Subcutaneous preadipocyte (primary cell): Measurements from ENCODE around the gene ALX4. TPM values are rescaled to one million over a fixed set of nuclear protein-coding genes. Genes with fewer than 3 reads are reported as not detected.

Experiments used
- total RNA-seq: library from RNA; depleted of rRNA; stranded (reverse); fragments of >200 nt; gene quantifications from 2 replicates; pipeline ENCODE4 v1.2.3, GENCODE V29; 2012

The ALX4 gene
- total RNA-seq = not detected in 2 replicates

DNA sequence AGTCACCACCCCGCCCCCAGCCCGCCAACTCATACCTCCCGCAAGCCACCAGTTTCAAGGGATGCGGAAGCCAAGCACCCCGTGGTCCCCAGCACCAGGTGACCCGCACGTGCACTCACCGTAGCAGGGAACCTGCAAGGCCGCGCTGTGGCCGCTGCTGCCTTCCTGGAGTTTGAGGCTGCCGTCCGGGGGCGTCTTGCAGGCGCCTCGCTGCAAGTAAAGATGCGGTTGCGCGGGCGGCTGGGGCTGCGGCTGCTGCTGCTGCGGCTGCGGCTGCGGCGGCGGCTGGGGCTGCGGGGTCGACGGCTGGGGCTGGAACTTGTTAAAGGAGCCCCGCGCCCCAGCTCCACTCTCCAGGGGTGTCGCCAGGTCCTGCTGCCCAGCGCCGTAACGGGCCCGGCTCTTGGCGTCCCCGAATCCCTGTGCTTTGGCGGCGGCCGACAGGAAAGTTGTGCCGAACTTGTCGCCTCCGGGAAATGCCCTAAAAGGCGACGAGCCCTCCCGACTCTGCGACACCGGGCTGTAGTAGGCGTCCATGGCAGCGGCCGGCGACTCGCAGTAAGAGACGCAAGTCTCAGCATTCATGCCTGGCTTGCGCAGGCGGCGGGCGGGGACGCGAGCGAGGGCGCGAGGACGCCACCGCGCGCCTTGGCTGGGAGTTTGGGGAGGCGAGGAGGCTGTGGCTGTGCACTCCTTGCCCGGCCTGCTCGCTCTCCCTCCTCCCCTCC lies at the start of gene ALX4:
Gene ALX4, minus strand, starts transcription at position 662 of the 728 bp plus-strand sequence. Its CDS starts 77 bp downstream, at position 585.

Other genes with a start within 250 kb of the ALX4 start
- 8.8 and 10.6 TPM in 2 replicates for gene ACCS, start 243.9 kb downstream of the ALX4 start, total RNA-seq
- gene EXT2, start 214.5 kb downstream of the ALX4 start, total RNA-seq = 104 and 108 TPM in 2 replicates